ENCODE measurements around the gene NDUFAF3.

- TF ChIP-seq CTCF (IDR thresholded peaks at IDR 0.05; ENCODE audit: poor library complexity), result no peak
- no peak for TF ChIP-seq EZH2 (IDR thresholded peaks at IDR 0.05; ENCODE audit: borderline replicate concordance)
- no peak for TF ChIP-seq EZH2phosphoT487 (IDR thresholded peaks at IDR 0.05; ENCODE audit: low read depth, severe bottlenecking, unreplicated experiment)
These were observed 20.8 kb upstream of the NDUFAF3 start for GRCh38 chr3:49001155-49001554.

Data from hepatocyte (in vitro differentiated cells).